Breast epithelium (tissue), 3 donors: ENCODE data around the gene KIR3DL1.
"Not testable (repeated sequence)": the region's sequence is repeated elsewhere in the genome, so short reads cannot be mapped to it uniquely, and the experiment has no call there.

Experiments
- POLR2A ChIP-seq: fragments of 450-650 bp; IDR thresholded peaks from one replicate; pipeline ENCODE4 v1.6.1; 2016; ENCODE audit warnings: antibody characterized with exemption, mild to moderate bottlenecking, moderate library complexity
- POLR2AphosphoS5 ChIP-seq, 3 donors: sonication (generic); formaldehyde crosslinking; IDR thresholded peaks; one replicate each; pipeline ENCODE4 v1.6.1; 2017; ENCODE audit warnings: antibody characterized with exemption in 3 of 3
- TF ChIP-seq, protein P1 (sequence below), 3 donors: fragments of 450-650 bp; IDR thresholded peaks; one replicate each; pipeline ENCODE4 v1.5.1; 2016 to 2017; ENCODE audit warnings: antibody characterized with exemption in 3 of 3, mild to moderate bottlenecking in 3 of 3, moderate library complexity in 3 of 3

DNA sequence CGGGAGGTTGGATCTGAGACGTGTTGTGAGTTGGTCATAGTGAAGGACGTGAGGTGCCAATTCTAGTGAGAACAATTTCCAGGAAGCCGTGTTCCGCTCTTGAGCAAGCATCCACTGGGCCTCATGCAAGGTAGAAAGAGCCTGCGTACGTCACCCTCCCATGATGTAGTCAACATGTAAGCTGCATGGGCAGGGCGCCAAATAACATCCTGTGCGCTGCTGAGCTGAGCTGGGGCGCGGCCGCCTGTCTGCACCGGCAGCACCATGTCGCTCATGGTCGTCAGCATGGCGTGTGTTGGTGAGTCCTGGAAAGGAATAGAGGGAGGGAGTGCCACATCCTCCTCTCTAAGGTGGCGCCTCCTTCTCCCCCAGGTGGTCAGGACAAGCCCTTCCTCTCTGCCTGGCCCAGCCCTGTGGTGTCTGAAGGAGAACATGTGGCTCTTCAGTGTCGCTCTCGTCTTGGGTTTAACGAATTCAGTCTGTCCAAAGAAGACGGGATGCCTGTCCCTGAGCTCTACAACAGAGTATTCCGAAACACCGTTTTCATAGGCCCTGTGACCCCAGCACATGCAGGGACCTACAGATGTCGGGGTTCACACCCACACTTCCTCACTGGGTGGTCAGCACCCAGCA is 30.1 kb upstream of the KIR3DL1 start:
- TF ChIP-seq, protein P1, sequence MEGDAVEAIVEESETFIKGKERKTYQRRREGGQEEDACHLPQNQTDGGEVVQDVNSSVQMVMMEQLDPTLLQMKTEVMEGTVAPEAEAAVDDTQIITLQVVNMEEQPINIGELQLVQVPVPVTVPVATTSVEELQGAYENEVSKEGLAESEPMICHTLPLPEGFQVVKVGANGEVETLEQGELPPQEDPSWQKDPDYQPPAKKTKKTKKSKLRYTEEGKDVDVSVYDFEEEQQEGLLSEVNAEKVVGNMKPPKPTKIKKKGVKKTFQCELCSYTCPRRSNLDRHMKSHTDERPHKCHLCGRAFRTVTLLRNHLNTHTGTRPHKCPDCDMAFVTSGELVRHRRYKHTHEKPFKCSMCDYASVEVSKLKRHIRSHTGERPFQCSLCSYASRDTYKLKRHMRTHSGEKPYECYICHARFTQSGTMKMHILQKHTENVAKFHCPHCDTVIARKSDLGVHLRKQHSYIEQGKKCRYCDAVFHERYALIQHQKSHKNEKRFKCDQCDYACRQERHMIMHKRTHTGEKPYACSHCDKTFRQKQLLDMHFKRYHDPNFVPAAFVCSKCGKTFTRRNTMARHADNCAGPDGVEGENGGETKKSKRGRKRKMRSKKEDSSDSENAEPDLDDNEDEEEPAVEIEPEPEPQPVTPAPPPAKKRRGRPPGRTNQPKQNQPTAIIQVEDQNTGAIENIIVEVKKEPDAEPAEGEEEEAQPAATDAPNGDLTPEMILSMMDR (IDR thresholded peaks at IDR 0.05), result not testable (repeated sequence)
- TF ChIP-seq POLR2A; POLR2AphosphoS5 (IDR thresholded peaks at IDR 0.05): not testable (repeated sequence)
